ENCODE results near the gene STAB1.

Gene STAB1

GRCh38 chr3:52552089-52552488 is 57.0 kb downstream of the STAB1 start:
- no peaks in the 10 kb centered on the region for H3K27me3 Mint-ChIP-seq
- no peak overlapping the region for H3K27ac Mint-ChIP-seq
- no peaks in the 10 kb centered on the region for H3K9me3 Mint-ChIP-seq
- no peak for DNase-seq
- H3K36me3 Mint-ChIP-seq, result peaks cover 44% of the 10 kb centered on the region
- no peak overlapping the region for H3K4me3 Mint-ChIP-seq
- CTCF ChIA-PET, result no interaction called here
- peaks cover 3% of the 10 kb centered on the region for H3K4me1 Mint-ChIP-seq

- no peak overlapping the region for H3K4me3 Mint-ChIP-seq
- CTCF ChIA-PET, result no interaction called here
- H3K4me1 Mint-ChIP-seq, result no peaks in the 10 kb centered on the region
- no peaks in the 10 kb centered on the region for H3K9me3 Mint-ChIP-seq
- DNase-seq, result no peak
- H3K36me3 Mint-ChIP-seq, result peaks cover 50% of the 10 kb centered on the region
- no peaks in the 10 kb centered on the region for H3K27me3 Mint-ChIP-seq
- no peak overlapping the region for H3K27ac Mint-ChIP-seq
Measured at GRCh38 chr3:52554026-52554755, 59.1 kb downstream of the STAB1 start.

- no peak for DNase-seq
- H3K4me3 Mint-ChIP-seq, result no peak overlapping the region
- CTCF ChIA-PET, result no interaction called here
- H3K9me3 Mint-ChIP-seq, result no peaks in the 10 kb centered on the region
- no peaks in the 10 kb centered on the region for H3K27me3 Mint-ChIP-seq
- no peaks in the 10 kb centered on the region for H3K4me1 Mint-ChIP-seq
- H3K36me3 Mint-ChIP-seq, result peaks cover 56% of the 10 kb centered on the region
- H3K27ac Mint-ChIP-seq, result no peak overlapping the region
Measured at GRCh38 chr3:52555056-52555455, 59.9 kb downstream of the STAB1 start.

GRCh38 chr3:52557011-52557960 is 62.1 kb downstream of the STAB1 start:
- no peak for DNase-seq
- H3K27me3 Mint-ChIP-seq, result no peaks in the 10 kb centered on the region
- CTCF ChIA-PET, result interaction anchor here (1.2 kb wide), 1 partner anchor 9 kb away, joined by 3 read pairs; no protein-coding TSS in a partner anchor
- H3K27ac Mint-ChIP-seq, result no peak overlapping the region
- peaks cover 55% of the 10 kb centered on the region for H3K36me3 Mint-ChIP-seq
- H3K4me3 Mint-ChIP-seq, result no peak overlapping the region
- no peaks in the 10 kb centered on the region for H3K9me3 Mint-ChIP-seq
- H3K4me1 Mint-ChIP-seq, result no peaks in the 10 kb centered on the region

DNA sequence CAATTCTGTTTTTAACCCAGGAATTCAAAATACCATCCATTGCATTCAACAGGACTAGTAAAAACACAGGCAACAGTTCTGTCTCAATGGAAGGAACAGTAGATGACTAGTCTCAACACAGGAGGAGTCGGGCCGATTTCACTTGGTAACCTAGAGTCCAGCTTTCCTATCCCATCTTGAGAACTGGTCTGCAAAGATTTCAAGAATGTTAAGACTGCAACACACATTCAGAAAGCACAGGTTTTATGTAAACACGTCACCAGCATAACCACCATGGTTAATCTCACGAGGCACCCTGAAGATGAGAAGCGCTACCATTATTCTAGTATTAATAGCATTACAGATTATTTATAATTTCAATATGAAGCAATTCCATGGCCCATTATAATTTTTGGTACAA is 63.3 kb downstream of the STAB1 start:
- Mint-ChIP-seq H3K27ac (no peak overlapping the region), H3K9me3 (no peaks in the 10 kb centered on the region), H3K4me3 (no peak overlapping the region), H3K4me1 (no peaks in the 10 kb centered on the region), H3K36me3 (peaks cover 60% of the 10 kb centered on the region), H3K27me3 (no peaks in the 10 kb centered on the region)
- DNase-seq, result no peak
- CTCF ChIA-PET, result no interaction called here

- DNase-seq, result no peak
- no peaks in the 10 kb centered on the region for H3K27me3 Mint-ChIP-seq
- H3K9me3 Mint-ChIP-seq, result no peaks in the 10 kb centered on the region
- peaks cover 55% of the 10 kb centered on the region for H3K36me3 Mint-ChIP-seq
- H3K27ac Mint-ChIP-seq, result no peak overlapping the region
- no peaks in the 10 kb centered on the region for H3K4me1 Mint-ChIP-seq
- CTCF ChIA-PET, result no interaction called here
- no peak overlapping the region for H3K4me3 Mint-ChIP-seq
Measured at GRCh38 chr3:52561028-52561747, 66.0 kb downstream of the STAB1 start.

- H3K27ac Mint-ChIP-seq, result no peak overlapping the region
- peaks cover 51% of the 10 kb centered on the region for H3K36me3 Mint-ChIP-seq
- H3K4me1 Mint-ChIP-seq, result no peaks in the 10 kb centered on the region
- no peak for DNase-seq
- no peaks in the 10 kb centered on the region for H3K9me3 Mint-ChIP-seq
- no peak overlapping the region for H3K4me3 Mint-ChIP-seq
- H3K27me3 Mint-ChIP-seq, result no peaks in the 10 kb centered on the region
- CTCF ChIA-PET, result interaction anchor here (0.6 kb wide), 1 partner anchor 257 kb away, joined by 3 read pairs; no protein-coding TSS in a partner anchor
Measured at GRCh38 chr3:52563984-52564383, 68.8 kb downstream of the STAB1 start.

GRCh38 chr3:52568069-52568468 is 72.9 kb downstream of the STAB1 start:
- Mint-ChIP-seq H3K4me1 (no peaks in the 10 kb centered on the region), H3K9me3 (no peaks in the 10 kb centered on the region), H3K27ac (peak overlapping the region; percentile 39), H3K27me3 (no peaks in the 10 kb centered on the region), H3K4me3 (no peak overlapping the region), H3K36me3 (peaks cover 33% of the 10 kb centered on the region)
- CTCF ChIA-PET, result no interaction called here
- no peak for DNase-seq

GRCh38 chr3:52570076-52570475 is 74.9 kb downstream of the STAB1 start:
- H3K4me3 Mint-ChIP-seq, result no peak overlapping the region
- CTCF ChIA-PET, result no interaction called here
- no peaks in the 10 kb centered on the region for H3K27me3 Mint-ChIP-seq
- no peak overlapping the region for H3K27ac Mint-ChIP-seq
- no peaks in the 10 kb centered on the region for H3K9me3 Mint-ChIP-seq
- no peak for DNase-seq
- H3K4me1 Mint-ChIP-seq, result no peaks in the 10 kb centered on the region
- H3K36me3 Mint-ChIP-seq, result peaks cover 40% of the 10 kb centered on the region

DNA sequence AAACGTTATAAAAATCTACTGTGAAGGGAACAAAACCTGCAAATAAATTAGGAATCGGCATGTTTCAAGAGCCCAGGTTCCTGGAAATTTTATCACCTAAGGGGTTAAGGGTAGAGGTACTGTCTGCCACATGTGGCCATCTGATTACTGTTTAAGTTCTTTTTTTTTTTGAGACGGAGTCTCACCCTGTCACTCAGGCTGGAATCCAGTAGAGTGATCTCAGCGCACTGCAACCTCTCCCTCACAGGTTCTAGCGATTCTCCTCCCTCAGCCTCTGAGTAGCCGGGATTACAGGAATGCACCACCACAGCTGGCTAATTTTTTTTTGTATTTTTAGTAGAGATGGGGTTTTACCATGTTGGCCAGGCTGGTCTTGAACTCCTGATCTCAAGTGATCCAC is 77.1 kb downstream of the STAB1 start:
- H3K36me3 Mint-ChIP-seq, result peaks cover 43% of the 10 kb centered on the region
- CTCF ChIA-PET, result no interaction called here
- no peak overlapping the region for H3K27ac Mint-ChIP-seq
- H3K4me1 Mint-ChIP-seq, result no peaks in the 10 kb centered on the region
- H3K27me3 Mint-ChIP-seq, result no peaks in the 10 kb centered on the region
- no peaks in the 10 kb centered on the region for H3K9me3 Mint-ChIP-seq
- no peak overlapping the region for H3K4me3 Mint-ChIP-seq
- no peak for DNase-seq

Measured in activated naive CD4-positive, alpha-beta T cell treated with anti-CD3 and anti-CD28 coated beads, Interleukin-2, amount 10 ng/mL, durations not matched to agents 7 days and 5 days (primary cell).